Right lobe of liver (tissue), 4 donors: ENCODE measurements around the gene RBM22.

Experiments used
- CTCF ChIP-seq, 4 donors: fragments of 200-600 bp in 3 of 4; fragments of 450-650 bp in 1 of 4; IDR thresholded peaks; one replicate each; pipeline versions ENCODE4 v1.5.1 to v1.8.0; 2016 to 2022; ENCODE audit warnings: antibody characterized with exemption in 4 of 4, mild to moderate bottlenecking in 2 of 4
- POLR2A ChIP-seq: fragments of 450-650 bp; IDR thresholded peaks from one replicate; pipeline ENCODE4 v1.6.1; 2017; ENCODE audit warnings: antibody characterized with exemption, mild to moderate bottlenecking
- donor health status: DM: no; HTN: no; CAD: no.
- donor health status: DM: no; HTN: no; CAD: no.
- donor health status: DM: no; HTN: yes; CAD: no.

GRCh38 chr5:150649108-150650020 is 51.5 kb downstream of the RBM22 start:
- TF ChIP-seq CTCF (IDR thresholded peaks at IDR 0.05) = no peak
- TF ChIP-seq POLR2A = no peak
